Gastroesophageal sphincter (tissue), 3 donors: ENCODE data around the gene BAIAP2.

Source experiments
- EP300 ChIP-seq: sonication (generic); formaldehyde crosslinking; IDR thresholded peaks from one replicate; pipeline ENCODE4 v1.6.1; 2017; ENCODE audit warnings: antibody characterized with exemption, mild to moderate bottlenecking
- POLR2AphosphoS5 ChIP-seq: sonication (generic); formaldehyde crosslinking; IDR thresholded peaks from one replicate; pipeline ENCODE4 v1.6.1; 2017; ENCODE audit warnings: antibody characterized with exemption
- TF ChIP-seq, protein P1 (sequence below), 4 experiments: fragments of 200-600 bp in 2 of 4; fragments of 450-650 bp in 2 of 4; sonication (generic) in 1 of 4; IDR thresholded peaks; one replicate each; pipeline ENCODE4 v1.5.1; 2017 to 2019; ENCODE audit warnings: antibody characterized with exemption in 4 of 4, mild to moderate bottlenecking in 2 of 4, moderate library complexity in 2 of 4

DNA sequence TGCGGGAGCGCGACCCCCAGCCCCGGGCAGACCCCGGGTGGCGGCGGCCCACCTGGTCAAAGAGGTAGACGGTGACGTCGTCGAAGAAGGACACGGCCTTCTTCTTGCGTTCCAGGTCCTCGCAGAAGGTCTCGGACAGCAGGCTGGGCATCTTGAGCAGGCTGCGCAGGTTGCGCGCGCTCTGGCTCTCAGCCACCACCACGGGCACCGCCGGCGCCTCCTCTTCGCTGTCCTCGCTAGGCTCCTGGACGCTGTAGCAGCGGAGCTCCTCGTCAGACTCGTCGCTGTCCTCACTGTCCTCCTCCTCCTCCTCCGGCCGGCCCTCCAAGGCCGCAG is 85.2 kb downstream of the BAIAP2 start:
- TF ChIP-seq POLR2AphosphoS5 (no peak), EP300 (no peak)
- TF ChIP-seq, protein P1, sequence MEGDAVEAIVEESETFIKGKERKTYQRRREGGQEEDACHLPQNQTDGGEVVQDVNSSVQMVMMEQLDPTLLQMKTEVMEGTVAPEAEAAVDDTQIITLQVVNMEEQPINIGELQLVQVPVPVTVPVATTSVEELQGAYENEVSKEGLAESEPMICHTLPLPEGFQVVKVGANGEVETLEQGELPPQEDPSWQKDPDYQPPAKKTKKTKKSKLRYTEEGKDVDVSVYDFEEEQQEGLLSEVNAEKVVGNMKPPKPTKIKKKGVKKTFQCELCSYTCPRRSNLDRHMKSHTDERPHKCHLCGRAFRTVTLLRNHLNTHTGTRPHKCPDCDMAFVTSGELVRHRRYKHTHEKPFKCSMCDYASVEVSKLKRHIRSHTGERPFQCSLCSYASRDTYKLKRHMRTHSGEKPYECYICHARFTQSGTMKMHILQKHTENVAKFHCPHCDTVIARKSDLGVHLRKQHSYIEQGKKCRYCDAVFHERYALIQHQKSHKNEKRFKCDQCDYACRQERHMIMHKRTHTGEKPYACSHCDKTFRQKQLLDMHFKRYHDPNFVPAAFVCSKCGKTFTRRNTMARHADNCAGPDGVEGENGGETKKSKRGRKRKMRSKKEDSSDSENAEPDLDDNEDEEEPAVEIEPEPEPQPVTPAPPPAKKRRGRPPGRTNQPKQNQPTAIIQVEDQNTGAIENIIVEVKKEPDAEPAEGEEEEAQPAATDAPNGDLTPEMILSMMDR (IDR thresholded peaks at IDR 0.05), result no peak
